ENCODE measurements around the gene OCEL1.
A peak's percentile ranks its signal among the peaks of the same experiment; 100 is the strongest.

OCEL1 gene

GRCh38 chr19:17245535-17245984 is 19.5 kb downstream of the OCEL1 start, which contains the start of gene NR2F6:
Gene NR2F6, minus strand, starts transcription at chr19:17245919. Its CDS starts 699 bp downstream, at chr19:17245220.
- peak within 1 kb of the TSS; percentile 99 for H3K27ac Mint-ChIP-seq

GRCh38 chr19:17246681-17247425 is 20.8 kb downstream of the OCEL1 start:
- H3K27ac Mint-ChIP-seq, result peak overlapping the region; percentile 99
- no peaks in the 10 kb centered on the region for H3K27me3 Mint-ChIP-seq (ENCODE audit: low read depth, poor library complexity)
- no peaks in the 10 kb centered on the region for H3K36me3 Mint-ChIP-seq (ENCODE audit: low read depth)
- peaks cover 57% of the 10 kb centered on the region for H3K4me1 Mint-ChIP-seq
- H3K4me3 Mint-ChIP-seq, result peak overlapping the region; percentile 80
- TF ChIP-seq CTCF (IDR thresholded peaks at IDR 0.05), result no peak
- H3K9me3 Mint-ChIP-seq, result no peaks in the 10 kb centered on the region
- DNase-seq, result peak; percentile 49

More at GRCh38 chr19:17245535-17245984, 19.5 kb downstream of the OCEL1 start, which contains the start of gene NR2F6:
- peak within 1 kb of the TSS; percentile 92 for H3K4me3 Mint-ChIP-seq
- no peaks in the 10 kb centered on the region for H3K27me3 Mint-ChIP-seq (ENCODE audit: low read depth, poor library complexity)
- no peak for DNase-seq
- peaks cover 70% of the 10 kb centered on the region for H3K4me1 Mint-ChIP-seq
- no peaks in the 10 kb centered on the region for H3K9me3 Mint-ChIP-seq
- peaks cover 5% of the 10 kb centered on the region for H3K36me3 Mint-ChIP-seq (ENCODE audit: low read depth)
- TF ChIP-seq CTCF (IDR thresholded peaks at IDR 0.05), result no peak

GRCh38 chr19:17248011-17248776 is 22.2 kb downstream of the OCEL1 start:
- no peaks in the 10 kb centered on the region for H3K27me3 Mint-ChIP-seq (ENCODE audit: low read depth, poor library complexity)
- peak overlapping the region; percentile 98 for H3K27ac Mint-ChIP-seq
- no peak for TF ChIP-seq CTCF (IDR thresholded peaks at IDR 0.05)
- H3K9me3 Mint-ChIP-seq, result no peaks in the 10 kb centered on the region
- H3K4me3 Mint-ChIP-seq, result peak overlapping the region; percentile 57
- peak; percentile 76 for DNase-seq
- H3K36me3 Mint-ChIP-seq (ENCODE audit: low read depth), result no peaks in the 10 kb centered on the region
- H3K4me1 Mint-ChIP-seq, result peaks cover 44% of the 10 kb centered on the region

- H3K4me1 Mint-ChIP-seq, result peaks cover 41% of the 10 kb centered on the region
- H3K4me3 Mint-ChIP-seq, result no peak overlapping the region
- no peak for TF ChIP-seq CTCF (IDR thresholded peaks at IDR 0.05)
- H3K27ac Mint-ChIP-seq, result peak overlapping the region; percentile 94
- H3K9me3 Mint-ChIP-seq, result no peaks in the 10 kb centered on the region
- no peaks in the 10 kb centered on the region for H3K27me3 Mint-ChIP-seq (ENCODE audit: low read depth, poor library complexity)
- H3K36me3 Mint-ChIP-seq (ENCODE audit: low read depth), result no peaks in the 10 kb centered on the region
- DNase-seq, result no peak
These were observed 24.0 kb downstream of the OCEL1 start for GRCh38 chr19:17249887-17250548.

- Mint-ChIP-seq H3K9me3 (no peaks in the 10 kb centered on the region), H3K36me3 (ENCODE audit: low read depth) (no peaks in the 10 kb centered on the region), H3K27me3 (ENCODE audit: low read depth, poor library complexity) (no peaks in the 10 kb centered on the region), H3K4me1 (peaks cover 9% of the 10 kb centered on the region), H3K4me3 (no peak overlapping the region), H3K27ac (no peak overlapping the region)
- no peak for DNase-seq
- no peak for TF ChIP-seq CTCF (IDR thresholded peaks at IDR 0.05)
These were observed 28.6 kb downstream of the OCEL1 start for GRCh38 chr19:17254636-17255035.
